B cell (primary cell): ENCODE data around the gene FUBP3. TPM values are rescaled to one million over a fixed set of nuclear protein-coding genes. Genes with fewer than 3 reads are reported as not detected.

ENCODE experiments used
- ATAC-seq: fragments of 200-7000 bp; cut with Tn5 transposase; one replicate; pipeline ENCODE4 v1.10.0; 2021; ENCODE audit warnings: low read depth, mild to moderate bottlenecking, moderate number of reproducible peaks, moderate library complexity
- CTCF ChIA-PET: fragments of 350-600 bp; sonication (Branson Sonifier 250); formaldehyde crosslinking; loops from one replicate; lab custom pipeline; 2021; ENCODE audit warnings: antibody characterized with exemption, inconsistent platforms; lab: Charles Lee
- POLR2A ChIA-PET: fragments of 350-600 bp; sonication (Branson Sonifier 250); formaldehyde crosslinking; loops from one replicate; lab custom pipeline; 2021; ENCODE audit warnings: antibody characterized with exemption; lab: Charles Lee
- DNase-seq: peaks from one replicate; pipeline ENCODE4 v3.0.0; 2013
- H2AFZ ChIP-seq: 2 replicates; pipeline ENCODE4 v1.6.1; 2012; ENCODE audit warnings: mild to moderate bottlenecking, low read depth, low read length; ENCODE audit not compliant: insufficient read depth, poor library complexity, severe bottlenecking
- H3K27ac ChIP-seq, 2 donors: 1 replicate in 1 of 2; 2 replicates in 1 of 2; pipeline ENCODE4 v1.5.1; 2012 to 2013; ENCODE audit warnings: low read length in 2 of 2, mild to moderate bottlenecking in 2 of 2, moderate library complexity in 1 of 2
- H3K27me3 ChIP-seq, 4 experiments: fragments of 200-600 bp in 1 of 4; sonication (generic) in 1 of 4; replicated peaks in 1 of 4; 1 replicate in 2 of 4; 2 replicates in 2 of 4; pipeline versions ENCODE4 v1.6.1 to v1.7.0; 2013 to 2016; ENCODE audit warnings: low read length in 3 of 4, mild to moderate bottlenecking in 2 of 4, mixed read lengths in 1 of 4, moderate library complexity in 1 of 4; ENCODE audit not compliant: insufficient read depth in 4 of 4, control insufficient read depth in 3 of 4; ENCODE audit errors: control extremely low read depth in 1 of 4
- H3K36me3 ChIP-seq, 2 experiments: replicated peaks in 1 of 2; 1 replicate in 1 of 2; 2 replicates in 1 of 2; pipeline versions ENCODE4 v1.6.1 to v1.7.1; 2013; ENCODE audit warnings: low read length in 1 of 2; ENCODE audit not compliant: insufficient read depth in 2 of 2, control insufficient read depth in 1 of 2; ENCODE audit errors: control extremely low read depth in 1 of 2, extremely low read depth in 1 of 2
- H3K4me1 ChIP-seq, 2 donors: fragments of 200-600 bp in 1 of 2; sonication (generic) in 1 of 2; 1 replicate in 1 of 2; 2 replicates in 1 of 2; pipeline versions ENCODE4 v1.5.1 to v1.6.1; 2013 to 2017; ENCODE audit warnings: low read length in 2 of 2; ENCODE audit not compliant: control insufficient read depth in 2 of 2, insufficient read depth in 2 of 2
- H3K4me2 ChIP-seq: replicated peaks from 2 replicates; pipeline ENCODE3; 2012; ENCODE audit warnings: mild to moderate bottlenecking, low read depth, low read length; ENCODE audit not compliant: poor library complexity, severe bottlenecking
- H3K4me3 ChIP-seq, 5 experiments: fragments of 200-600 bp in 1 of 5; sonication (generic) in 1 of 5; 1 replicate in 3 of 5; 2 replicates in 2 of 5; pipeline versions ENCODE4 v1.5.1 to v1.7.0; 2011 to 2016; ENCODE audit warnings: low read length in 4 of 5, mild to moderate bottlenecking in 4 of 5, low read depth in 2 of 5, control low read depth in 1 of 5, moderate library complexity in 1 of 5; ENCODE audit not compliant: insufficient read depth in 1 of 5; ENCODE audit errors: control extremely low read depth in 1 of 5, extremely low read depth in 1 of 5
- H3K79me2 ChIP-seq: fragments of 200-600 bp; sonication (generic); one replicate; pipeline ENCODE4 v1.6.0; 2016; ENCODE audit warnings: low read length; ENCODE audit not compliant: control insufficient read depth, insufficient read depth
- H3K9ac ChIP-seq: fragments of 200-600 bp; sonication (generic); 2 replicates; pipeline ENCODE4 v1.6.1; 2017; ENCODE audit warnings: mild to moderate bottlenecking, low read length, moderate library complexity
- H3K9me3 ChIP-seq, 3 donors: one replicate each; pipeline versions ENCODE4 v1.6.1 to v1.7.1; 2013; ENCODE audit warnings: low read length in 2 of 3; ENCODE audit not compliant: control insufficient read depth in 2 of 3, insufficient read depth in 1 of 3; ENCODE audit errors: control extremely low read depth in 1 of 3
- H4K20me1 ChIP-seq: 2 replicates; pipeline ENCODE4 v1.6.0; 2012; ENCODE audit warnings: mild to moderate bottlenecking, low read length; ENCODE audit not compliant: insufficient read depth, control insufficient read depth, poor library complexity, severe bottlenecking
- H3K27ac Mint-ChIP-seq: one replicate; pipeline ENCODE4 v1.8.0; 2021; ENCODE audit warnings: mixed read lengths
- H3K27me3 Mint-ChIP-seq: one replicate; pipeline ENCODE4 v1.8.0; 2021; ENCODE audit warnings: mixed read lengths
- H3K4me1 Mint-ChIP-seq: one replicate; pipeline ENCODE4 v1.8.0; 2021; ENCODE audit warnings: mixed read lengths
- H3K4me3 Mint-ChIP-seq: one replicate; pipeline ENCODE4 v1.8.0; 2021; ENCODE audit warnings: mixed read lengths
- H3K9me3 Mint-ChIP-seq: one replicate; pipeline ENCODE4 v1.8.0; 2022; ENCODE audit warnings: mixed read lengths; ENCODE audit not compliant: insufficient read depth
- CTCF ChIP-seq: fragments of 200-600 bp; IDR thresholded peaks from one replicate; pipeline ENCODE4 v1.8.0; 2022; ENCODE audit warnings: antibody characterized with exemption, mild to moderate bottlenecking
- EZH2 ChIP-seq: IDR thresholded peaks from 2 replicates; pipeline ENCODE4 v1.6.1; 2012; ENCODE audit warnings: borderline replicate concordance, low read depth, mild to moderate bottlenecking, moderate library complexity, low read length; ENCODE audit not compliant: insufficient read depth, poor library complexity, severe bottlenecking
- WGBS: methylation state at CpG from one replicate; pipeline ENCODE4 v1.1.5; 2013; ENCODE audit warnings: missing lambda C conversion rate; ENCODE audit not compliant: insufficient coverage; 5-methylcytosine and 5-hydroxymethylcytosine counted together
- intact Hi-C: fragments of 100-400 bp; cut with micrococcal nuclease; formaldehyde crosslinking; loops from one replicate; pipeline ENCODE4 v1.10.0; 2022
- polyA plus RNA-seq: library from polyadenylated mRNA; depleted of rRNA; stranded (reverse); fragments of >200 nt; gene quantifications from 2 replicates; pipeline ENCODE4 v1.2.3, GENCODE V29; 2012
- total RNA-seq, 2 donors: library from RNA; stranded (reverse); fragments of 120-200 nt in 1 of 2; gene quantifications; 1 replicate in 1 of 2; 2 replicates in 1 of 2; pipeline versions ENCODE4 v1.2.3 to v1.2.4, GENCODE V29; 2013 to 2022

FUBP3 gene
- total and polyA plus RNA-seq, 2 donors (not counting 1 experiment from before 2014, with no cell fraction given) = 45.7 to 79.4 TPM

- intact Hi-C loops = no loop called here
- CTCF ChIA-PET = no interaction called here
- ATAC-seq (no peak), DNase-seq (no peak)
- H3K27me3 ChIP-seq = peaks cover 0 to 4% (median under 1%) of the 10 kb centered on the region in 4 experiments
- no peaks in the 10 kb centered on the region for H3K4me1 Mint-ChIP-seq
- POLR2A ChIA-PET = no interaction called here
- no peak for TF ChIP-seq EZH2
- TF ChIP-seq CTCF = no peak
- H3K4me2 ChIP-seq = no peak overlapping the region
- no peak overlapping the region for H3K27ac Mint-ChIP-seq
- H3K4me1 ChIP-seq = no peaks in the 10 kb centered on the region
- H2AFZ ChIP-seq = no peak overlapping the region
- no peaks in the 10 kb centered on the region for H3K9me3 Mint-ChIP-seq
- no peaks in the 10 kb centered on the region for H3K9me3 ChIP-seq
- H3K36me3 ChIP-seq = no peaks in the 10 kb centered on the region
- WGBS = 94% methylated on average over 8 of the region's 10 CpGs
- no peaks in the 10 kb centered on the region for H4K20me1 ChIP-seq
- no peak overlapping the region for H3K9ac ChIP-seq
- no peak overlapping the region for H3K4me3 Mint-ChIP-seq
- H3K27me3 Mint-ChIP-seq = peaks cover 20% of the 10 kb centered on the region
- H3K4me3 ChIP-seq = no peak overlapping the region
- no peaks in the 10 kb centered on the region for H3K79me2 ChIP-seq
- no peak overlapping the region for H3K27ac ChIP-seq
These were observed 9.2 kb upstream of the FUBP3 start for GRCh38 chr9:130570208-130570607.

GRCh38 chr9:130575514-130575913, 3.9 kb upstream of the FUBP3 start:
- Mint-ChIP-seq H3K9me3 (no peaks in the 10 kb centered on the region), H3K4me3 (no peak overlapping the region), H3K27ac (no peak overlapping the region), H3K4me1 (peaks cover 17% of the 10 kb centered on the region), H3K27me3 (peaks cover 3% of the 10 kb centered on the region)
- Histone ChIP-seq H3K36me3 (no peaks in the 10 kb centered on the region), H3K4me2 (no peak overlapping the region), H3K79me2 (peaks cover 34% of the 10 kb centered on the region), H3K27me3 (no peaks in the 10 kb centered on the region), H3K9ac (no peak overlapping the region), H3K4me3 (no peak overlapping the region), H2AFZ (no peak overlapping the region), H4K20me1 (peaks cover 1% of the 10 kb centered on the region), H3K4me1 (peaks cover 15 to 20% of the 10 kb centered on the region in 2 donors), H3K9me3 (no peaks in the 10 kb centered on the region), H3K27ac (no peak overlapping the region)
- no CpG with 5 or more reads among the region's 3 CpGs for WGBS
- DNase-seq = no peak
- TF ChIP-seq CTCF (no peak), EZH2 (no peak)
- intact Hi-C loops = no loop called here
- ATAC-seq = no peak
- POLR2A ChIA-PET = no interaction called here
- CTCF ChIA-PET = no interaction called here
